ENCODE measurements around the gene ANKRD55.
"Not testable (repeated sequence)": the region's sequence is repeated elsewhere in the genome, so short reads cannot be mapped to it uniquely, and the experiment has no call there.

Gene ANKRD55

DNA sequence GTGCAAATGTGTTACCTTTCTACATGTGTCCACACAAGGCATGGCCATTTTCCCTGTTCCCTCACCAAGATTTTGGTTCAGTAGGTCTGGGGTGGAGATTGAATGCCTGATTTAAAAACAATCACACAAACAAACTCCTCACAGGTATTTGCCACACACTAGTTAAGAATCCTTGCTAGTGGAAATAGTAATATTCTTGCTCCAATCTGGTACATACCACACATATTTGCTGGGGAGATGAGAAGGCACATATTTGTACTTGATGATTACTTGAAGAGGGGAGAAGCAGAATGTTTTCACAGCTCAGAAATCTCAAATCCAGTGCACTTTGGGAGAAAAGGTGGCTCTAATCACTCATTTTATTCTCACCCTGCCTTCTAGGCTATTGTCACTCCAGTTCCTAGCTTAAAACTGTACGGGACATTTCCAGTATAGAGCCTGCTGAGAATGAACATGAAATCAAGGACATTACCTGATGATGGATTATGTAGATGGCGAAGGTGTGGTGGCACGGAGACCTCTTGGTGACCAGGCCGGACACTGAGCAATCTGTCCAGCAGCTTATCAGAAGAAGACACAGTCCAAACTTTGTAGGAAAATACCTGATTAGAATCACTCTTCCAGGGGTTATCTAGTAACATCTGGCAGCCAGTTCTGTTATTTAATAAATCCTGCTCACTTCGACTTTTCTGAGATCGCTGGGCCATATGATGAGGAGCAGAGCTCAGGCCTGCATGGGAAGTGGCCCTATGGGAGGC lies 122.3 kb downstream of the ANKRD55 start:
- POLR2A ChIA-PET: no interaction called here
- TF ChIP-seq FOXA1 (IDR thresholded peaks at IDR 0.05) (no peak), SUZ12 (IDR thresholded peaks at IDR 0.05) (no peak), FOXM1 (IDR thresholded peaks at IDR 0.05; ENCODE audit: borderline replicate concordance) (no peak), ELF4 (IDR thresholded peaks at IDR 0.05) (no peak), BHLHE40 (IDR thresholded peaks at IDR 0.05; ENCODE audit: borderline replicate concordance) (no peak), CTBP1 (IDR thresholded peaks at IDR 0.05; ENCODE audit: borderline replicate concordance) (no peak), SP1 (IDR thresholded peaks at IDR 0.05) (no peak), ARNT (IDR thresholded peaks at IDR 0.05) (no peak), TARDBP (IDR thresholded peaks at IDR 0.05) (no peak), LEF1 (IDR thresholded peaks at IDR 0.05; ENCODE audit: borderline replicate concordance) (no peak), ZNF384 (IDR thresholded peaks at IDR 0.05) (no peak), HDGF (IDR thresholded peaks at IDR 0.05; ENCODE audit: borderline replicate concordance) (no peak), FOXK2 (IDR thresholded peaks at IDR 0.05) (no peak), L3MBTL2 (conservative IDR thresholded peaks at IDR 0.05) (no peak), NFRKB (IDR thresholded peaks at IDR 0.05) (no peak)
- TF ChIP-seq, protein P1, sequence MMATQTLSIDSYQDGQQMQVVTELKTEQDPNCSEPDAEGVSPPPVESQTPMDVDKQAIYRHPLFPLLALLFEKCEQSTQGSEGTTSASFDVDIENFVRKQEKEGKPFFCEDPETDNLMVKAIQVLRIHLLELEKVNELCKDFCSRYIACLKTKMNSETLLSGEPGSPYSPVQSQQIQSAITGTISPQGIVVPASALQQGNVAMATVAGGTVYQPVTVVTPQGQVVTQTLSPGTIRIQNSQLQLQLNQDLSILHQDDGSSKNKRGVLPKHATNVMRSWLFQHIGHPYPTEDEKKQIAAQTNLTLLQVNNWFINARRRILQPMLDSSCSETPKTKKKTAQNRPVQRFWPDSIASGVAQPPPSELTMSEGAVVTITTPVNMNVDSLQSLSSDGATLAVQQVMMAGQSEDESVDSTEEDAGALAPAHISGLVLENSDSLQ (IDR thresholded peaks at IDR 0.05): no peak
- CTCF ChIA-PET: no interaction called here
- no peak for DNase-seq (ENCODE audit: extremely low spot score)

- no peak for TF ChIP-seq LEF1 (IDR thresholded peaks at IDR 0.05; ENCODE audit: borderline replicate concordance)
Observed at GRCh38 chr5:56108246-56108645, 124.9 kb downstream of the ANKRD55 start.

GRCh38 chr5:56106837-56107236 lies 126.3 kb downstream of the ANKRD55 start:
- CTCF ChIA-PET: no interaction called here
- no peak for TF ChIP-seq NFRKB (IDR thresholded peaks at IDR 0.05)
- TF ChIP-seq BHLHE40 (IDR thresholded peaks at IDR 0.05; ENCODE audit: borderline replicate concordance): no peak
- no peak for TF ChIP-seq ELF4 (IDR thresholded peaks at IDR 0.05)
- no peak for TF ChIP-seq FOXA1 (IDR thresholded peaks at IDR 0.05)
- no peak for TF ChIP-seq SP1 (IDR thresholded peaks at IDR 0.05)
- no peak for TF ChIP-seq ZNF384 (IDR thresholded peaks at IDR 0.05)
- TF ChIP-seq SUZ12 (IDR thresholded peaks at IDR 0.05): no peak
- no peak for TF ChIP-seq CTBP1 (IDR thresholded peaks at IDR 0.05; ENCODE audit: borderline replicate concordance)
- POLR2A ChIA-PET: no interaction called here
- no peak for DNase-seq (ENCODE audit: extremely low spot score)

More at GRCh38 chr5:56108246-56108645, 124.9 kb downstream of the ANKRD55 start:
- POLR2A ChIA-PET: no interaction called here
- CTCF ChIA-PET: no interaction called here
- no peak for DNase-seq (ENCODE audit: extremely low spot score)

DNA sequence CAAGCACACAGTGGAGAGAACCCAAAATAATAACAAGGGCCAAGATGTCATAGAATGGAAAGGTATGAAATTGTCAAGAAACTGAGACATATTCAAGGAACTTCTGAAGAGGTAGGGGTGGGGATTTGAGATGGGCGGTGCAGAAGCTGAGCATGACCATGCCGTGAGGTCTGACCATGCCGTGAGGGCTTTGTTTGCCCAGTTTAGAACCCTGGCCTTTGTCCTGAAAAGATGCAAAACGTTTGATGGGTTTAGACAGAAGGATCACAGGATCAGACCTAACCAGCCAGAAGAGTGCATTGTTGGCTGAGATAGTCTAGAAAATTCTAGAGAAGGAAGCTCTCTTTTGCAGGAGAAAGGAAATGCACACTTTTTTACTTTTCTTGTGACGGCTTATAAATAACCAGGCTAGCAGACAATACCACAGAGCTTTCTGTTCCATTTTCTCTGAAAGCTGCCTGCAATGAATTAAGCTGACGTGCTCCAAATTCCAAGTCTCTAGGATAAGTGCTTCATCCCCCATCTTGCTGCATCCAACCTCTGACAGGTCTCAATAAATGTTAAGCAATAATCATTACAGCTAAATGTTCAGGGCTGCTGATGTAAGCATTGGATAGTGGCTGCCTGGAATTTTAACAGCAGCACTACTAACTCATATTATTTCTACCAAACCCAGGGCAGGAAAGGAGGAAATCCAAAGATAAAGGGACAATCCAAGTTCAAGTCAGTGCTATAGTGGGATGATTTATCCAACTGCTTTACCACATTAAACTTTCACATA lies 127.4 kb downstream of the ANKRD55 start:
- POLR2A ChIA-PET: no interaction called here
- no peak for DNase-seq (ENCODE audit: extremely low spot score)
- no peak for TF ChIP-seq FOXM1 (IDR thresholded peaks at IDR 0.05; ENCODE audit: borderline replicate concordance)
- no peak for TF ChIP-seq SUZ12 (IDR thresholded peaks at IDR 0.05)
- TF ChIP-seq SP1 (IDR thresholded peaks at IDR 0.05): no peak
- no peak for TF ChIP-seq TARDBP (IDR thresholded peaks at IDR 0.05)
- no peak for TF ChIP-seq ARNT (IDR thresholded peaks at IDR 0.05)
- no peak for TF ChIP-seq LEF1 (IDR thresholded peaks at IDR 0.05; ENCODE audit: borderline replicate concordance)
- TF ChIP-seq L3MBTL2 (conservative IDR thresholded peaks at IDR 0.05): no peak
- CTCF ChIA-PET: no interaction called here

DNA sequence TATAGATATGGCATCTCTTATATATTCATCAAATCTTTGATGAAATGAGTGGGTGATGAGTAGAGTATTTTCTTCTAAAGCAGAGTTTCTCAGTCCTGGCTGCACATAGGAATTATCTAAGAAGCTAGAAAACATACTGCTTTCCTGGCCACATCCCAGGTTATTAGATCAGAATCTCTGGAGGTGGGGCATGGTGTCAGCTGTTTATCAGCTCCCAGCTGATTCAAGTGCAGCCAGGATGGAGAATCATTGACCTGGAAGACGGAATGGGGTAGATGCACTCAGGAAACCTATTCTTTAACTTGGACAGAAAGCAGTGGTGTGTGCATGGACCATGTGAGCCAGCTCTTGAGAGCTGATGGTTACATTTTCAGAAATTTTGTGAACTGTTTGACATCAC lies 130.2 kb downstream of the ANKRD55 start:
- no peak for TF ChIP-seq FOXM1 (IDR thresholded peaks at IDR 0.05; ENCODE audit: borderline replicate concordance)
- TF ChIP-seq SP1 (IDR thresholded peaks at IDR 0.05): no peak
- TF ChIP-seq L3MBTL2 (conservative IDR thresholded peaks at IDR 0.05): no peak
- TF ChIP-seq HDGF (IDR thresholded peaks at IDR 0.05; ENCODE audit: borderline replicate concordance): no peak
- TF ChIP-seq SUZ12 (IDR thresholded peaks at IDR 0.05): no peak
- TF ChIP-seq ARNT (IDR thresholded peaks at IDR 0.05): no peak
- no peak for TF ChIP-seq NFRKB (IDR thresholded peaks at IDR 0.05)
- TF ChIP-seq, protein P1 (IDR thresholded peaks at IDR 0.05): no peak
- TF ChIP-seq FOXK2 (IDR thresholded peaks at IDR 0.05): no peak
- TF ChIP-seq TARDBP (IDR thresholded peaks at IDR 0.05): no peak
- POLR2A ChIA-PET: interaction anchor here (1.5 kb wide), 1 partner anchor 109 kb away, joined by 3 read pairs; the partner anchor contains the start of gene IL6ST
- no peak for DNase-seq (ENCODE audit: extremely low spot score)
- CTCF ChIA-PET: no interaction called here

GRCh38 chr5:56102207-56102606 lies 130.9 kb downstream of the ANKRD55 start:
- CTCF ChIA-PET; DNase-seq (ENCODE audit: extremely low spot score): not testable (repeated sequence)
- POLR2A ChIA-PET: interaction anchor here (1.5 kb wide), 1 partner anchor 108 kb away, joined by 3 read pairs; the partner anchor contains the start of gene IL6ST

- ChIA-PET POLR2A (no interaction called here), CTCF (no interaction called here)
- DNase-seq (ENCODE audit: extremely low spot score): no peak
- TF ChIP-seq SUZ12 (IDR thresholded peaks at IDR 0.05): no peak
- TF ChIP-seq LEF1 (IDR thresholded peaks at IDR 0.05; ENCODE audit: borderline replicate concordance): no peak
- no peak for TF ChIP-seq FOXK2 (IDR thresholded peaks at IDR 0.05)
- no peak for TF ChIP-seq ELF4 (IDR thresholded peaks at IDR 0.05)
- TF ChIP-seq SP1 (IDR thresholded peaks at IDR 0.05): no peak
- TF ChIP-seq ZNF384 (IDR thresholded peaks at IDR 0.05): no peak
- TF ChIP-seq TARDBP (IDR thresholded peaks at IDR 0.05): no peak
- TF ChIP-seq, protein P1 (IDR thresholded peaks at IDR 0.05): no peak
- TF ChIP-seq HDGF (IDR thresholded peaks at IDR 0.05; ENCODE audit: borderline replicate concordance): no peak
- no peak for TF ChIP-seq NFRKB (IDR thresholded peaks at IDR 0.05)
- no peak for TF ChIP-seq ARNT (IDR thresholded peaks at IDR 0.05)
- no peak for TF ChIP-seq BHLHE40 (IDR thresholded peaks at IDR 0.05; ENCODE audit: borderline replicate concordance)
- TF ChIP-seq CTBP1 (IDR thresholded peaks at IDR 0.05; ENCODE audit: borderline replicate concordance): no peak
- no peak for TF ChIP-seq FOXM1 (IDR thresholded peaks at IDR 0.05; ENCODE audit: borderline replicate concordance)
- no peak for TF ChIP-seq L3MBTL2 (conservative IDR thresholded peaks at IDR 0.05)
- TF ChIP-seq FOXA1 (IDR thresholded peaks at IDR 0.05): no peak
Observed at GRCh38 chr5:56101180-56101579, 131.9 kb downstream of the ANKRD55 start.

Data from HEK293T (cell line).